HL-60 (cell line): ENCODE results near the gene CDH23.

Experiments used
- DNase-seq, 2 experiments: peaks; one replicate each; pipeline ENCODE4 v3.0.0-alpha.2; 2010 to 2020; ENCODE audit warnings: low read depth in 1 of 2, low spot score in 1 of 2
- H3K27ac ChIP-seq: fragments of 250-450 bp; sonication (Bioruptor Pico); replicated peaks from 2 replicates; pipeline ENCODE4 v1.5.1; 2020; ENCODE audit warnings: mild to moderate bottlenecking, moderate library complexity
- H3K27me3 ChIP-seq: fragments of 250-450 bp; sonication (Bioruptor Pico); 2 replicates; pipeline ENCODE4 v1.5.1; 2021; ENCODE audit warnings: mild to moderate bottlenecking, moderate library complexity; ENCODE audit not compliant: insufficient read depth, poor library complexity, severe bottlenecking
- H3K4me3 ChIP-seq: replicated peaks from 2 replicates; pipeline ENCODE4 v1.5.1; 2011; ENCODE audit warnings: mild to moderate bottlenecking, control low read depth, low read length; ENCODE audit not compliant: insufficient read depth
- GABPA ChIP-seq: IDR thresholded peaks from 2 replicates; pipeline ENCODE4 v1.6.1; 2012; ENCODE audit warnings: low read depth
- POLR2AphosphoS5 ChIP-seq: IDR thresholded peaks from 2 replicates; pipeline ENCODE4 v1.6.1; 2012; ENCODE audit warnings: low read depth
- SPI1 ChIP-seq: IDR thresholded peaks from 2 replicates; pipeline ENCODE4 v1.6.1; 2012; ENCODE audit warnings: low read depth, mild to moderate bottlenecking, borderline replicate concordance
- TF ChIP-seq, protein P1 (sequence below): IDR thresholded peaks from one replicate; pipeline ENCODE4 v1.5.1; 2011; ENCODE audit warnings: low read length, control low read depth, inconsistent platforms; ENCODE audit not compliant: insufficient read depth
- TF ChIP-seq, protein P2 (sequence below): IDR thresholded peaks from 2 replicates; pipeline ENCODE4 v1.6.1; 2012; ENCODE audit warnings: low read depth; ENCODE audit not compliant: insufficient replicate concordance

CDH23 gene

DNA sequence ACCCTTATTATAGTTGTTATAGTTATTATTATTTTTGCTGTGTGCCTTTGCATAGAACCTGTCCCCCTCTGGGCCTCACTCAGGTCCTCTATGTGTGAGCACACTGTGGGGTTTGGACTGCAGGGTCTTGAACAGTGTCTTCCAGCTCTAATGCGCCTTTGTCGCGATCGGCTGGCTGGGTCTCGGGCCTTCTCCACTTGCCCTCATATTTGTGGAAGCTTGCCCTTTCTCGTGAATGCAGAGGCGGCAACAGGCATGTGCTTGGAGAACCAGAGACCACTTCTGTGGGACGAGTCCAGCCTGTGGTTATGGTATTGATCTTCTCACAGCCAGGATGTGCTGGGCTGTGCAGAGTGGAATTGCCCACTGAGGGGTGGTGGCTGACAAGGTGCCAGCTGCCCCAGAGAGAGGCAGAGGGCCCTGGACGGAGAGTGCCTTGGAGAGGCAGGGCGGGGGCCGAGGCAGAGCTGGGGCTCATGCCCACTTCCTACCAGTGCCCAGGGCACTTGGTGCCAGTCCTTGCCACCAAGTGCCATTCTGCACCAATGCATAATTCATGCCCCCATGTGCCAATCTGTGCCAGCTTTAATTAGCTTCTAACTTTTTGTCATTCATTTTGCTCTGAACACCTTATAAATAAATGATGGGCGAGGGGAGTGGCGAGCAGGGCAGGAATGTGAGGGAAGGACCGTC is 6.8 kb upstream of the CDH23 start:
- H3K4me3 ChIP-seq: no peak overlapping the region
- H3K27ac ChIP-seq: no peak overlapping the region
- TF ChIP-seq POLR2AphosphoS5: no peak
- TF ChIP-seq, protein P1, sequence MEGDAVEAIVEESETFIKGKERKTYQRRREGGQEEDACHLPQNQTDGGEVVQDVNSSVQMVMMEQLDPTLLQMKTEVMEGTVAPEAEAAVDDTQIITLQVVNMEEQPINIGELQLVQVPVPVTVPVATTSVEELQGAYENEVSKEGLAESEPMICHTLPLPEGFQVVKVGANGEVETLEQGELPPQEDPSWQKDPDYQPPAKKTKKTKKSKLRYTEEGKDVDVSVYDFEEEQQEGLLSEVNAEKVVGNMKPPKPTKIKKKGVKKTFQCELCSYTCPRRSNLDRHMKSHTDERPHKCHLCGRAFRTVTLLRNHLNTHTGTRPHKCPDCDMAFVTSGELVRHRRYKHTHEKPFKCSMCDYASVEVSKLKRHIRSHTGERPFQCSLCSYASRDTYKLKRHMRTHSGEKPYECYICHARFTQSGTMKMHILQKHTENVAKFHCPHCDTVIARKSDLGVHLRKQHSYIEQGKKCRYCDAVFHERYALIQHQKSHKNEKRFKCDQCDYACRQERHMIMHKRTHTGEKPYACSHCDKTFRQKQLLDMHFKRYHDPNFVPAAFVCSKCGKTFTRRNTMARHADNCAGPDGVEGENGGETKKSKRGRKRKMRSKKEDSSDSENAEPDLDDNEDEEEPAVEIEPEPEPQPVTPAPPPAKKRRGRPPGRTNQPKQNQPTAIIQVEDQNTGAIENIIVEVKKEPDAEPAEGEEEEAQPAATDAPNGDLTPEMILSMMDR: no peak
- TF ChIP-seq, protein P2, sequence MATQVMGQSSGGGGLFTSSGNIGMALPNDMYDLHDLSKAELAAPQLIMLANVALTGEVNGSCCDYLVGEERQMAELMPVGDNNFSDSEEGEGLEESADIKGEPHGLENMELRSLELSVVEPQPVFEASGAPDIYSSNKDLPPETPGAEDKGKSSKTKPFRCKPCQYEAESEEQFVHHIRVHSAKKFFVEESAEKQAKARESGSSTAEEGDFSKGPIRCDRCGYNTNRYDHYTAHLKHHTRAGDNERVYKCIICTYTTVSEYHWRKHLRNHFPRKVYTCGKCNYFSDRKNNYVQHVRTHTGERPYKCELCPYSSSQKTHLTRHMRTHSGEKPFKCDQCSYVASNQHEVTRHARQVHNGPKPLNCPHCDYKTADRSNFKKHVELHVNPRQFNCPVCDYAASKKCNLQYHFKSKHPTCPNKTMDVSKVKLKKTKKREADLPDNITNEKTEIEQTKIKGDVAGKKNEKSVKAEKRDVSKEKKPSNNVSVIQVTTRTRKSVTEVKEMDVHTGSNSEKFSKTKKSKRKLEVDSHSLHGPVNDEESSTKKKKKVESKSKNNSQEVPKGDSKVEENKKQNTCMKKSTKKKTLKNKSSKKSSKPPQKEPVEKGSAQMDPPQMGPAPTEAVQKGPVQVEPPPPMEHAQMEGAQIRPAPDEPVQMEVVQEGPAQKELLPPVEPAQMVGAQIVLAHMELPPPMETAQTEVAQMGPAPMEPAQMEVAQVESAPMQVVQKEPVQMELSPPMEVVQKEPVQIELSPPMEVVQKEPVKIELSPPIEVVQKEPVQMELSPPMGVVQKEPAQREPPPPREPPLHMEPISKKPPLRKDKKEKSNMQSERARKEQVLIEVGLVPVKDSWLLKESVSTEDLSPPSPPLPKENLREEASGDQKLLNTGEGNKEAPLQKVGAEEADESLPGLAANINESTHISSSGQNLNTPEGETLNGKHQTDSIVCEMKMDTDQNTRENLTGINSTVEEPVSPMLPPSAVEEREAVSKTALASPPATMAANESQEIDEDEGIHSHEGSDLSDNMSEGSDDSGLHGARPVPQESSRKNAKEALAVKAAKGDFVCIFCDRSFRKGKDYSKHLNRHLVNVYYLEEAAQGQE: no peak
- TF ChIP-seq GABPA: no peak
- no peak for TF ChIP-seq SPI1
- H3K27me3 ChIP-seq: peaks cover 4% of the 10 kb centered on the region
- no peak for DNase-seq

DNA sequence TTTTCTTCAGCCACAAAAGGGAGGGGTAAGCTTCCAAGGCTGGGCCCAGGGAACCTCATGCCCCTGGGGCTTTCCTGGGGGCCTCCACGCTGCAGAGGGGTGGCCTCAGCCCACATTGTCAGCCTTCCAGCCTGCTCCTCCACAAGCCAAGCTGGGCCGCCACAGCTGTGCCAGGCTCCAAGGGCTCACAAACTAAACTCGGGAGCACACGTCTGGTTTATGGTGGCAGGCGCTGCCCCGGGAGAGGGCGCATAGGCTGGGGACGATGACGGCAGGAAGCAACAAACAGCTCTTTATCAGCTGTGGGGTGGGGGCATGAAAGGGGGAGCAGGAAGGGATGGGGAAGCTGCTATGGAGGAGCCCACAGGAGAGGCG is 6.3 kb upstream of the CDH23 start:
- TF ChIP-seq, protein P1: no peak
- TF ChIP-seq SPI1 (no peak), GABPA (no peak), POLR2AphosphoS5 (no peak)
- TF ChIP-seq, protein P2: no peak
- peaks cover 7% of the 10 kb centered on the region for H3K27me3 ChIP-seq
- no peak for DNase-seq
- no peak overlapping the region for H3K27ac ChIP-seq
- H3K4me3 ChIP-seq: no peak overlapping the region

DNA sequence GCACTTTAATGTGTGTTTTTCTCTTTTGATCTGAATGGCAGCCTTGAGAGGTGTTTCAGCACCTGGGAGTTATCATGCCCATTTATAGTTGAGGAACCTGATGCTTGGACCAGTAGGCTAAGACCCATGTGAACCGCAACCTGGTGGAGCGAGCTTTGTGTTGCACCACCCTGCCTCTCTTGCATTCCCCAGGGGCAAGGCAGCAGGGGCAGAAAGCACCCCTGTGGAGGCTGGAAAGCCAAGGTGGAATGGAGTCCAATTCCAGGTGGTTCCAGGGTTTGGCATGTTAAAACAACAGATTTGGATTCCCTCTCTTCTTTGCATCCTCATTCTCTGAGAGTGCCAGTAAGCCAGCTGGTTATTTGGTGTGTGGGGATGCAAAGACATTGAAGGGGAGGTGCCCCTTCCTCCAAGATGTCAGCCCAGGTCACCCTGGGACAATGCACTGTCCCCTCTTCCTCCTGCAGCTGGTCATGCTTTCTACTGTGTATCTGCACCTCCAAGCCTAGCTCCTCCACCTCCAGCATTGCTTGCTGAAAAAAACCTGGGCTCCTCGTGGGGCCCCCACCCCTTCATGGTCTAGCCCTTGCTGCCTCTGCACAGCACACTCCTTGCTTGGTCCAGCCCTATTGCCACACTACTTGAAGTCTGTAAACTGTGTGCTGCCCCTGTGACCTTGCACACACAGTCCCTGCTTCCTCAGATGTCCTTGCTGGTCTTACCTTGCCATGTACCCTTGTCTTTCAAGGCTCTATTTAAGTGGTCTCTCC is 5.6 kb upstream of the CDH23 start:
- TF ChIP-seq POLR2AphosphoS5: no peak
- no peak for TF ChIP-seq GABPA
- no peak for DNase-seq
- Histone ChIP-seq H3K4me3 (no peak overlapping the region), H3K27ac (no peak overlapping the region), H3K27me3 (peaks cover 11% of the 10 kb centered on the region)

DNA sequence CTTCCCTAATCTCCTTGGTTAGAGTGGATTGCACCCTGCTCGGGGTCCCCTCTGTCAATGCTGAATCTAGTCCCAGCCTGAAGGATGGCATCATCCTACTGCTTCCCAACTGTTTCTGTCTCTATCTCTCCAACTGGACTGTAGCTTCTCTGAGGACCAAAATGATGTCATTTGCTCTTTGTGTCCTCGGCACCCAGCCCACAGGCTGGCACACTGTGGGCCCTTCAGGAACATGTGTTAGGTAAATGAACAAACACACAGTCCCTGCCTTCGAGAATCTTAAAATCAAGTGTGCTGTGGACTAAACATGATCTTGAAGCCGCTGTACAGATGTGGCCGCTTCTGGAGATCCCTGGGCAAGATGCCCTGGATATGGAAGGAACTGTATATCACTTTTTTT is 5.0 kb upstream of the CDH23 start:
- Histone ChIP-seq H3K27me3 (peaks cover 15% of the 10 kb centered on the region), H3K27ac (no peak overlapping the region)
- TF ChIP-seq, protein P2: no peak
- TF ChIP-seq GABPA: no peak
- TF ChIP-seq, protein P1: no peak

More for the DNA sequence above, 5.0 kb upstream of the CDH23 start:
- H3K4me3 ChIP-seq: no peak overlapping the region
- DNase-seq: no peak
